T-helper 2 cell (primary cell): ENCODE results near the gene MEX3D.
"Not testable (repeated sequence)": the region's sequence is repeated elsewhere in the genome, so short reads cannot be mapped to it uniquely, and the experiment has no call there.

Experiments used
- DNase-seq, 5 experiments: peaks; one replicate each; pipeline versions ENCODE4 v3.0.0 to v3.0.0-alpha.2; 2012 to 2022

The MEX3D gene

DNA sequence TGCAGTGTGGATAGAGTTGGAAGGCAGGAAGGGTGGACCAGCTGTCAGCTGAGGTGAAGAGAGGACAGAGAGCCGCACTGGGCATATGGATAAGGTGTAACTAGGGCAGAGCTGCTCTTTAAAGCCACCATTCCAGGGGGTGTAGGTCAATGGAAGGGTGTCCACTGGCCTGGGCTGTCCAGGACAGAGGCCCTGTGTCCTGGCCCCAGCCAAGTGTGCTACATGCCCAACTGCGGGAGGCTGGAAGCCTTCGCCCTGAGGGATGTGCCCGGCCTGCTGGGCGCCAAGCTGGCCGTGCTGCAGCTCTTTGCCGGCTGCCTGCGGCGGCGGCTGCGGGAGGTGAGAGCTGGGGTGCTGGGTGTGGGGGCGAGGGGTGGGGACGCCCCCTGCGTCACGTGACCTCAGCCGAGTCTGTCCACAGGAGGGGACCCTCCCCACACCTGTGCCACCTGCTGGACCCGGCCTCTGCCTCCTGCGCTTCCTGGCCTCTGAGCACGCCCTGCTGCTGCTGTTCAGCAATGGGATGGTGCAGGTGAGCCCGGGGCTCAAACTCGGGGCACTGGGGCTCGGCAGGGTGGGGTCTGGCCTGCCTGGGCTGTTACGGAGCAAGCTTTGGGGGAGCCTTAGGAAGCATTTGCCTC lies 34.5 kb downstream of the MEX3D start:
- DNase-seq: no peak

- DNase-seq: no peak
These were observed 36.1 kb downstream of the MEX3D start for GRCh38 chr19:1532003-1532402.

GRCh38 chr19:1531587-1531986 lies 36.5 kb downstream of the MEX3D start:
- DNase-seq: no peak

DNA sequence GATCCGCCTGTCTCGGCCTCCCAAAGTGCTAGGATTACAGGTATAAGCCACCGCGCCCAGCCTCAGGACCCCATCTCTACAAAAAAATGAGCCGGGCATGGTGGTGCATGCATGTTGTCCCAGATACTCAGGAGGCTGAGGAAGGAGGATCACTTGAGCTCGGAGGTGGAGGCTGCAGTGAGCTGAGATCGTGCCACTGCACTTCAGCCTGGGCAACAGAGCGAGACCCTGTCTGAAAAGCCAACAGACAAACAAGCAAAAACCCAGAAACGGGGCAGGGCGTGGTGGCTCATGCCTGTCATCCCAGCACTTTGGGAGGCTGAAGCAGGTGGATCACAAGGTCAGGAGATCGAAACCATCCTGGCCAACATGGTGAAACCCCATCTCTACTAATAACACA lies 37.3 kb downstream of the MEX3D start:
- not testable (repeated sequence) for DNase-seq

DNA sequence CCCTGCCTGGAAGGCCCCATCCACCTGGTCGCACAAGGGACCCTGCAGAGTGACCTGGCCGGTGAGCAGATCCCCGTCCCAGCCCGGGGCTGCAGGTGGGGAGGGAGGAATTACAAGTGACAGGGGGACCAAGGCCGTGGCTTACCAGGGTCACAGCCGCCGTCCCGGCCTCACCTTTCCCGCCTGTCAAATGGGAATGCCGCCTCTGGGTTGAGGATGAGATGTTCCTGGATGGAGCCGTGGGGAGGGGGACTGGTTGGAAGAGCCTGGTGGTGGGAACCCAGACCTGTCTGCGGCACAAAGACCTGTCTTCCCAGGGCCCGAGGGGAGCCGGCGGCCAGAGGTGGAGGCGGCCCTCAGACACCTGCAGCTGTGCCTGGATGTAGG lies 38.7 kb downstream of the MEX3D start:
- DNase-seq: no peak

DNA sequence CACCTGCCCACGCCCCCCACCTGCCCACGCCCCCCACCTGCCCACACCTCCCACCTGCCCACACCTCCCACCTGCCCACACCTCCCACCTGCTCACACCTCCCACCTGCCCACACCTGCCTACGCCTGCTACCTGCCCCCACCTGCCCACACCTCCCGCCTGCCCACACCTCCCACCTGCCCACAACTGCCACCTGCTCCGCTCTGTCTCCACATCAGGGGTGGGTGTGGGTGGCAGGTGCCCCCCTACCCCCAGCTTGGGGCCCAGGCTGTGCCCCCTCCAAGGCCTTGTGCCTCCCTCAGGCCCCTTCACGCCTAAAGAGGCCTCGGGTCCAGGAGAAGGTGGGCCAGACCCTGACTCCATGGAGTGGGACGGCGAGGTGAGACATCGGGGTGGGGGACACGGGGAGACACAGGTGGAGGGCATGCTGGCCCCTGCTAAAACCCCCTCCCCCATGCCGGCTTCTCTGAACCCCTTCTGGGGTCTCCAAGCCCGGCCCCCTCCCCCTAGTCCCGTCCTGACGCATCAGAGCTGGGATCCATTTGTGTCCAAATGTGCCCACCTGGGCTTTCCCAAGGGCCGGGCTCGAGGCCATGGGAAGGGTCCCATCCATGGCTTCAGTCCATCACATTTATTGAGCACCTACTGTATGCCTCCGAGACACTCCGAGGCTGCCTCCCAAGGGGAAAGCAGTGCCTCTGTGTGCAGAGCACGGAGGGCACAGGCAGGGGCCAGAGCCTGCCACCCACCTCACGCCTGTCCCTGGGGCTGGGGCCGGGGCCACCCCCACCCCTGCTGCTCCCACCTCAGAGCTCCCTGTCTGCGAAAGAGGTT lies 39.3 kb downstream of the MEX3D start:
- no peak for DNase-seq

DNA sequence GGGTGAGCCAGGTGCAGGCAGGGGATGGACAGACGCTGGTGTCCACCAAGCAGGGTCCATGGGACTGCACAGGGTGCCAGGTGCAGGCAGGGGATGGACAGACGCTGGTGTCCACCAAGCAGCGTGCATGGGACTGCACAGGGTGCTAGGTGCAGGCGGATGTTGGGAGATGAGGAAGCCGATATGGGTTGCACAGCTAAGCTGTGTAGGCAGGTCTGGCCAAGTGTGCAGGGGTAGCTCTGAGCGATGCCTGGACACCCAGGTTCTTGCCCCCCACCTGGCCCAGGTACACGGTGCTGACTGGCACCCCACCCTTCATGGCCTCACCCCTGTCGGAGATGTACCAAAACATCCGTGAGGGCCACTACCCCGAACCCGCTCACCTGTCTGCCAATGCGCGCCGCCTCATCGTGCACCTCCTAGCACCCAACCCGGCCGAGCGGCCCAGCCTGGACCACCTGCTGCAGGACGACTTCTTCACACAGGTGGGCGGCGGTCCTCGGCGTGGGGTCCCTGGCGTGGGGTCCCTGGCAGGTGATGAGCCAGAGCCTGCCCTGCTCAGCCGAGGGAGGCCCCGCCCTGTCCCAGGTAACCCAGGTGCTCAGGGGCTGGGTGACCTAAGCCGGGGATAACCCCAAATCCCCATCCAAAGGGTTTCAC lies 40.3 kb downstream of the MEX3D start:
- no peak for DNase-seq

DNA sequence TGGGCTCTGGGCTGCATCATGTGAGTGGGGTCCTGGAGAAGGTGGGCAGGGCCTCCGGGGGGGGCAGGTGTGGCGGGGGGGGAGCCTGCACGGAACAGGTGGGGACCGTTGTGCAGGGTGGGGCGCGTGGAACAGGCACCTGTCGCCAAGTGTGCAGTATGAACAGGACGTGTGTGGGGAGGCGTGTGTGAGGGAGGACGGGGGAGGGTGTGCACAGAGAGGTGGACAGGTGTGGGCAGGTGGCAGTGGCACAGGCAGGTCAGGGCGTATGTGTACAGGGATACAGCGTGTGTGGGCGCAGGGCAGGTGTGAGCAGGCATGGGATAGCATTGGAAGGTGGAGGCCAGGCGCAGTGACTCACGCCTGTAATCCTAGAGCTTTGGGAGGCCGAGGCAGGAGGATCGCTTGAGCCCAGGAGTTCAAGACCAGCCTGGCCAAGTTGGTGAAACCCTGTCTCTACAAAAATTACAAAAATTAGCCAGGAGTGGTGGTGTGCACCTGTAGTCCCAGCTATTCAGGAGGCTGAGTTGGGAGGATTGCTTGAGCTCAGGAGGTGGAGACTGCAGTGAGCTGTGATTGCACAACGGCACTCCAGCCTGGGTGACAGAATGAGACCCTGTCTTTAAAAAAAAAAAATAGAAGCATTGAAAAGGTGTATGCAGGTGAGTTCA lies 41.0 kb downstream of the MEX3D start:
- no peak for DNase-seq

DNA sequence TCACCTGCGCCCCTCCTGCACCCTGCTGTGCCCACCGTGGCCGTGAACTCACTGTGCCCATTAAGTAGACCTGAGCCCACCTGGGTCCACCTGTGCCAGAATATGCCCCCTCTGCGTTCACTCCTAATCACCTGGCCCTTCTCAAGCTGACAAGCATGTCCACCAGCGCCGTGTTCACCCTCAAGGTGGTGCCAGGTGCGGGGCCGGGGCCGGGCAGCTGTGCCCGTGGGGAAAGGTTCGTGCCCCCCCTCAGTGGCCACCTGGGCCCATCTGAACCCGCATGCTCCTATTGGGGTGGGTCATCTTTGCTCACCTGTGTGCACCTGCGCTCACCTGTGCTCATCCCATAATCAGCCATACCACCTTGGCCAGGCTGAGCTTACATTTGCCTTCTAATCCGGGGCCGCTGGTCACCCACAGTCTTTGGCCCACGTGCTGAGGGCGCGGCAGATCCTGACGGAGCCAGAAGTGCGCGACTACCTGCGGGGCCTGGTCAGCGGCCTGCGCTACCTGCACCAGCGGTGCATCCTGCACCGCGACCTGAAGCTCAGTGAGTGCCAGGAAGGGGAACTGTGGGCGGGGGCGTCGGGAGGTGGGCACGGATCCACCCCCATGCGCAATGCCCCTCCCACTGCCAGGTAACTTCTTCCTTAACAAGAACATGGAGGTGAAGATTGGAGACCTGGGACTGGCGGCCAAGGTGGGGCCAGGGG lies 41.9 kb downstream of the MEX3D start:
- DNase-seq: no peak

- no peak for DNase-seq
These were observed 42.8 kb downstream of the MEX3D start for GRCh38 chr19:1525343-1525742.

DNA sequence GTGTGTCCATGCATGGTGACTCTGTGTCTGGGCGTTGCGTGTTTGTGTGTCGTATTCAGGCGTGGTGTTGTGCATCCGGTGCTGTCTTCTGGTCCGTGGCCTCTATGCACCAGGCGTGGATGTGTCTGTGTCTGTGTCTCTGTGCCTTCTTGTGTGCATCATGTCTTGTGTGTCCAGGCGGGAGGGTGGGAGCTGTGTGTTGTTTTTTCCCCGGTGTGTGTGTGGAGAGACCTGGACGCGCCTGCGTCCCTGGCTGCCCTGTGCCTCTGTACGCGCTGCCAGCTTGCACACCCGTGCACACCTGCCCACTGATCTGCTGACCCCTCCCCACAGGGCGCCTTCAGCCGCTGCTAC lies 43.2 kb downstream of the MEX3D start:
- no peak for DNase-seq

- no peak for DNase-seq
These were observed 43.7 kb downstream of the MEX3D start for GRCh38 chr19:1524287-1524971.

GRCh38 chr19:1523412-1524286 lies 44.5 kb downstream of the MEX3D start, which contains the start of gene PLK5:
Gene PLK5 (plus strand): TSS chr19:1524077. CDS start chr19:1526997, 2,920 bp downstream.
- DNase-seq: no peak

- DNase-seq: no peak
These were observed 45.3 kb downstream of the MEX3D start for GRCh38 chr19:1522838-1523237.

- DNase-seq: no peak
These were observed 46.1 kb downstream of the MEX3D start for GRCh38 chr19:1522061-1522460.

GRCh38 chr19:1521636-1522035 lies 46.5 kb downstream of the MEX3D start:
- DNase-seq: no peak

DNA sequence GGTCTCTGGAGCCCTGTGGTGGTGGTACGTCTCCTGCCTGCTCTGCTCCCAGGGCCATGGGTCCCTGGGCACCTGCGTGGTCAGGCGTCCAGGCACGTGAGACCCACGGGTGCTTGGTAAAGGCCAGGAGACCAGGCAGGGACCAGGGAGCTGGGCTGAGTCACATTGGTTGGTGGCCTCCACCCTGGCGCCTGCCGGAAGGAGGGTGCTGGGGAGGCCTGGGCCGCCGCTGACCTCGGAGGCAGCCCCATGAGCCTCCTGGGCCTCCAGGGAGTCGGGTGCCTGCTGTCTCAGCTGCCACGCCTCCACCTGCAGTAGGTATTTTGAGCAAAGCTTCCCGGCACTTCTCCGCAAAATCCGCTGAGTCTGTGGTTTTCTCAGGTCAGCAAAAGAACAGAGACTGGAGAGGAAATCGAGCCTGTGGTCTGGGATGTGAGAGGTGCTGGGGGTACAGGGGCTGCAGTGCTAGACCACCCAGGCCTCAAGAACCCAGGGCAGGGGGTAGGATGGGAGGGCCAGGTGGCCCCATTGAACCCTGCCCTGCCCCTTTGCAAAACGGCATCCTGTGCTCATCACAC lies 47.8 kb downstream of the MEX3D start:
- no peak for DNase-seq

GRCh38 chr19:1519802-1520201 lies 48.3 kb downstream of the MEX3D start:
- not testable (repeated sequence) for DNase-seq

DNA sequence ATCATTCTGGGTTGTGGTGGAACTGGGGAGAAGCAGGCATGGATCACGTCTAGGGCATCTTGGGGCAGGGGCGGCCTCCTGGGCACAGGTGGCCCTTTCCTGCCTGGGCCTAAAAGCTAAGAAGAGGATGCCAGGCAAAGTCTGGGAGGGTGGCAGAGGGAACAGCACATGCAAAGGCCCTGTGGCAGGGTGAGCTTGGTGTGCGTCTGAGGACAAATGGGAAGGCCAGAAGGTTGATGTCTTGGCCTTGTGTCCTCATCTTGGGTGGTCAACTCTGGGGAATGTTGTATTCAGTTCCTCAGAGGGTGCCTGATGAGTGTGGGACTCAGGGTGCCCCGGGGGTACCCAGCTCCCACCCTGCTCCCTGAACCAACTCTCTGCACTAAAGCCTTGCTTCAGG lies 49.7 kb downstream of the MEX3D start:
- no peak for DNase-seq

- DNase-seq: no peak
These were observed 51.8 kb downstream of the MEX3D start for GRCh38 chr19:1516395-1516753.
